ENCODE measurements around the gene IGF2BP2.
"Not testable (repeated sequence)": the region's sequence is repeated elsewhere in the genome, so short reads cannot be mapped to it uniquely, and the experiment has no call there.

The IGF2BP2 gene

GRCh38 chr3:185831990-185832389, 7.1 kb upstream of the IGF2BP2 start:
- no peak for DNase-seq

GRCh38 chr3:185831195-185831594, 6.4 kb upstream of the IGF2BP2 start:
- DNase-seq = no peak

GRCh38 chr3:185830018-185830797, 5.4 kb upstream of the IGF2BP2 start:
- no peak for DNase-seq

DNA sequence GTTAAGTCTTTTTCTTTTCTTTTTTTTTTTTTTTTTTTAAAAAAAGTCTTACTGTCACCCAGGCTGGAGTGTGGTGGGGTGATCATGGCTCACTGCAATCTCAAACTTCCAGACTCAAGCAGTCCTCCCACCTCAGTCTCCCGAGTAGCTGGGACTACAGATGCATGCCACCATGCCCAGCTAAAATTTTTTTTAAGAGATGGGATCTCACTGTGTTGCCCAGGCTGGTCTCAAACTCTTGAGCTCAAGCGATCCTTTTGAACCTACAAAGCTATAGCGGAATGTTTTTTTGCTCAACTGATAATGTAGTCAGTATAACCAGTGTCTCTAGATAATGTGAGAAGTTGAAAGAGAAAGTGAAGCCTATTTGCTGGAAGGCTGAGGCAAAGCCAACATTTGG, 3.9 kb upstream of the IGF2BP2 start:
- DNase-seq = no peak

DNA sequence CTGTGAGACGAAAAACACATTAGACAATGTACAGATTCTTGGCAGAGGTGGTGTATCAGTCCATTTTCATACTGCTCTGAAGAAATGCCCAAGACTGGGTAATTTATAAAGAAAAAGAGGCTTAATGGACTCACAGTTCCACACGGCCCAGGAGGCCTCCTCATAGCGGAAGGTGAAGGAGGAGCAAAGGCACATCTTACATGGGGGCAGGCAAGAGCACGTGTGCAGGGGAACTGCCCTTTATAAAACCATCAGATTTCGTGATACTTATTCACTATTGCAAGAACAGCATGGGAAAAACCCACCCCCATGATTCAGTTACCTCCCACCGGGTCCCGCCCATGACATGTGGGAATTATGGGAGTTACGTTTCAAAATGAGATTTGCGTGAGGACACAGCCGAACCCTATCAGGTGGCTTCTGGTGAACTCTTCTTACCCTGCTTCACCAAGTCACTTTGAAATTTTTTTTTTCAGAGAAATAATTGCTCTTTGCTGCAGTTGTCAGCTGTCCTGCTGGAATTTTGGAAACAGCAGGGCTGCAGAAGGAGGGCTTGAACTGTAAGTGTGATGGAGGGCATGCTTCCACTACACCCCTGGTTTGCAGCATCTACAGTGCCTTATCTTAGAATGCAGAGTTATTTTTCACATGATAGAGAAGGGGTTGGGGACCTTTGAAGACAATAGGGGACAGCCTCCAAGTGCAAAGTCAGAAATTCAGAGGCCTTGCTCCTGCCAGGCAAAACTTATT, 2.9 kb upstream of the IGF2BP2 start:
- no peak for DNase-seq

DNA sequence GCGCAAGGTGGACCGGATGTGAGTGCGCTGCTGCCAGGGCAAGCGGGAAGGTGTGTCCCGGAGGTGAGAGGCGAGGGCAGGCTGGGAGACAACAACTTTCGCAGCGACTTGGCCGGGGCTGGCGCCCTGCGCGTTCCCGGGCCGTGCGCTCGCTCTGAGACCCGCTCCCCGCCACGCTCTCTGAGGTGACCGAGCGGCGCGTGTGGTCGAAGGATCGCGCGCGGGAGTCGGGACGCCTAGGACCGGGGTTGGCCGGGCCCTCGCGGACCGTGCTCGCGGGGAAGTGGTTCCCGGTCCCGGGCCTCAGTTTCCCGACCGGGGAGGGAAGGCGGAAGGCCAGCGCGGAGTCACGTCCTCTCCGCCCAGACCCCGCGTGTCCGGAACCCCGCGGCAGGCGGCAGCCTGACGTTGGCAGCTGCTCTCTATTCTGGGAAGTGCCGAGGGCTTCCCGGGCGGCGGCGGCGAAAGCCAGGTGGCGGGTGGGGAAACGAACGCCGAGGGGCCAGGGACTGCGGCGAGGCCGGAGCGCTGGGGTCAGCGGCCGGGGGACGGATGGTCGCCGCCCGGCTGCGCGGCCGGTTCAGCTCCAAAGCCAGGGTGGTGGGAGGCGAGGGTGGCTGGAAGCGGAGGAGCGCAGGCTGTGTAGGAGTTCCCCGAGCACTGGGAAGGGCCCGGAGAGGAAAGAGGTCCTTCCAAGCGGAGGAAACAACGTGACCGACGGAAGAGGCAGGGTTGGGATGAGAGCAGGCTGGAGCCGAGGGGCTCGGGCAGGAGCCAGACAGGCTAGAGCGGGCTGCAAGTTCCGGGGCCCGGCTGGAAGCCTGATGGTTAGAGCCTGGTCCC, 1.0 kb upstream of the IGF2BP2 start:
- no peak for DNase-seq

DNA sequence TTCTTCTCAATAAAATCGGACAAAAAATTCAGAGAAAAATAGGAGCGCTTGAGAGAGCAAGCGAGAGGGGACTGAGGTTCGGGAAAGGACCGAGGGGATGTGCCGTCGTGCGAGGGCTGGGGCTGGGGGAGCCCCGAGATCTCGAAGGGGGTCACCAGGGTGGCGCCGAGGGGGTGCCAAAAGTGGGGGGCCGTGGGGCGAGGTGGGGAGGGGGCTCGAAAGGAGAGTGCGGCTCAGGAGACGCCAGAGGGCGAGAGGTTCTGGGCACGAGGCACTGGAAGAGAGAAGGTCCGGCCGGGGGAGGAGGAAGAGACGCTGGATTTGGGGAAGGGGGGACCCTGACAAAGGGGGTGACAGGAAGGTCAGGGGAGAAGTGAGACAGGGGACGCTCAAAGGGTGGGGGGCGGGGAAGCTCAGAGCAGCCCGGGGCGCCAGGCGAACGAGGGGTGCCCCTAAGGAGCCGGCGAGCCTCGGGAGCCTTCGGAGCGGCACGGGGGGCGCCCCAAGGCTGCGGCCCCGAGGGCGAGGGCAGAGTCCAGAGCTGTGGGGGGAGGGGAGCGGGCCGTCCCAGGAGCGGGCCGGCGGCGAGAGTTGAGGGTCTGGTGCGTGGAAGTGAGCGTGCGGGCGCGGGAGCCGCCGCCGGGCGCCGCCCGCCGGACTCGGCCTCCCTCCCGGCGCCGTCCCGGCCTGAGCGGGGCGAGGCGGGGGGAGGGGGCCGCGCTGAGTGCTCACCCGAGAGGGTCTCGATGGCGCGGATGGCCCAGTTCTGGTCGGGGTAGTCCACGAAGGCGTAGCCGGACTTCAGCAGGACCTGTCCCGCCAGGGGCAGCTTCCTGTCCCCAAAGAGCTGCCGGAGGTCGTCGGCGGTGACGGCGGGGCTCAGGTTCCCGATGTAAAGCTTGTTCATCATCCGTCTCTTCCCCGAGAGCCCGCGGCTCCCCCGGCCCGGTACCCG, 514 bp downstream of the IGF2BP2 start:
- DNase-seq = no peak

DNA sequence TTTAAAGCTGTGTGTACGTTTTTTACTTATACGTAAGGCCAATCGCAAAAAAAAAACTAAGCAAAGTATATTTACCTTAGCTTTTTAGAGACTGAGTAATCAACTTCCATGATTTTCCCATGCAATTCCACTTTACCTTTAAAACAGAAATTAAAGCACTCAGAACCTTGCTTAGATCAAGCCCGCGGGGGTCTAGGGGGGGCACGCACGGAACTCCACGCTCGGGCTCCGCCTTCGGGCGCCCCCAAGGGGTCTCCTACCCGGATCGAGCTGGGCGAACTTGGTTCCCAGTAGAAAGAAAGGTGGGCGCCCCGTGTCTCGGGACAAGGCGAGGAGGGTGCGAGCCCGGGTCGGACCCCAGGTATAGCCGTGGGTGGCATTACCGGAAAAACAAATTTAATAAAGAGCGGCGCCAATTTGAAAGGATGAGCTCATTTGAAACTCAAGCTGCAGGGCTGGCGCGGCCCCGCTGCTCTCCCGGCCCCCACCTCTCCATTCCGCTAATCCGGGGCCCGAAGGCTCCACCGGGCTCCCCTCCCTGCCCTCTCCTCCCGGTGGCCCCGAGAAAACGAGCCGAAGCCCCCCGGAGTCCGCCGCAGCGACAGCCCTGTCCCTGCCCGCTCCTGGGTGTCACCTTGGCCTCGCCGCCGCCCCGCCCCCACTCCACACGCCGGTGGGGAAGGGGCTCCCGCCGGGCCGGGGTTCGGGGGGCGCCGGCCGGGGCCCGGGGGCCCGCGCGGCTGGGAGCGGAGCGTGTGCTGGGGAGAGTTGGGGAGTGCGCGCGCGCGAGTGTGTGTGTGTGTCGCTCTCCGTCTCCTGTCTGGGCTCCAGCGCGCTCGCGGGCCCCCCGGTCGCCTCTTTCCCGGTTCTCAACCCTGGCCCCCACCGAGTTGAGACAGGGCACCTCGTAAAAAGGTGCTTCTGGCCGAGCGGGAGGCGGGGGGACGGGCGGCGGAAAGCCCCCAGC, 1.5 kb downstream of the IGF2BP2 start:
- DNase-seq = no peak

DNA sequence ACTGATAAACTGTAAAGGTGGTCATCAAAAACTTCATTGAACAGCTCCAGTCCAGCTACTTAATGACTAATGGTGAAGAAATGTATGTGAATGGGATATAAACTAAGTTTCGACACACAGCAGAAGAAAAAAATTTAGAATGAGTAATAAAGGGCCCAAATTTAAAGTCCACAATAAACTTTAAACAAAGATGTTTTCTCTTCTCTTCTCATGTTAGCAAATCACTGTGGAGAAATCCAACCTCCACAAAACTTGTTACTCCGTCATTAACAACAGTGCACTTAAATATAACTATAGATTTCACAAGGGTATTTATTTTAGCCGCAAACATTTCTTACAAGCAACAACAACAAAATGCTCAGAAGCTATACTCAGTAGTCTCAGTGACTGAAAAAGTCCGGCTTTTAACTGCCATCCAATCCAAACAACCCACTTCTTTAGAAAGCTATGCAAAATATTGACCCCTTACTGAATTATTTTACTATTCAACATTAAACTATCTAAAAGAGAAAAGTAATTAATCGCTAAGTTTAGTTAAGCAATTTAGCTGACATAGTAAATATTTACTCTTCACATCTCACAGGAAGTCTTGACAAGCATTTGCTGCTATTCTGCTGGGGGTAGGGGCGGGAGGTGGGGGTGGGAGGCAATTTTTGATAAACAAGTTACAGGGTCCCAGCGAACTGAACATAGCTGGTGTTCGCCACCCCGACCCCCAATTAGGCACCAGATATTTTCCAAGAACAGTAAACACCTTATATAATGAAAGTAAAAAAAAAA, 2.4 kb downstream of the IGF2BP2 start:
- DNase-seq = no peak

GRCh38 chr3:185820973-185821758, 3.7 kb downstream of the IGF2BP2 start:
- DNase-seq = no peak

DNA sequence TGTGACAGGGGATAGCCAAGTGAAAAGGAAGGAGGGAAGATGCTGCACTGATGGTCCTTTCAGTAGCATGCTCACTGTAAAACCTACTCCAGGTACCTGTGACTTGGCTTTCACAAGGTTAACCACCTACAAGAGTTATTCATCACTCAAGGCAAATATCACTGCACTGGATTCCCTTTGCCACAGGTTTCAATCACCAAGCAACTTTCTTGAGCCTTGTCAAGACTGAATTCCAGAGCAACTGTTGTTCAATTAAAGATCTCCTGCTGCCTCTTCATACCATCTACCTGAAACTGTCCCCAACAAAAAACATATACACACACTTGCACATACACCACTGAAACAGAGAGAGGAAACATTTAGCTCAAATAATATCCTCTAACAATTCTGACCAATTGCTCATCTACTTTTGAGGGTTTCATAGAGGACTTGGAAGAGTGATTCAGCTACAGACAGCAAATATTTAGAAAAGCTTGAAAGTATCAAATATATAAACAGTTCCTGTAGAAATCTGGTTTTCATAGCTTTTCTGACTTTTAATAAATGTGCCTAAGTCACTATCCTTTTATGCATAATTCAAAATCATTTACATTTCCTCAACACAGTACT, 6.5 kb downstream of the IGF2BP2 start:
- DNase-seq = no peak

DNA sequence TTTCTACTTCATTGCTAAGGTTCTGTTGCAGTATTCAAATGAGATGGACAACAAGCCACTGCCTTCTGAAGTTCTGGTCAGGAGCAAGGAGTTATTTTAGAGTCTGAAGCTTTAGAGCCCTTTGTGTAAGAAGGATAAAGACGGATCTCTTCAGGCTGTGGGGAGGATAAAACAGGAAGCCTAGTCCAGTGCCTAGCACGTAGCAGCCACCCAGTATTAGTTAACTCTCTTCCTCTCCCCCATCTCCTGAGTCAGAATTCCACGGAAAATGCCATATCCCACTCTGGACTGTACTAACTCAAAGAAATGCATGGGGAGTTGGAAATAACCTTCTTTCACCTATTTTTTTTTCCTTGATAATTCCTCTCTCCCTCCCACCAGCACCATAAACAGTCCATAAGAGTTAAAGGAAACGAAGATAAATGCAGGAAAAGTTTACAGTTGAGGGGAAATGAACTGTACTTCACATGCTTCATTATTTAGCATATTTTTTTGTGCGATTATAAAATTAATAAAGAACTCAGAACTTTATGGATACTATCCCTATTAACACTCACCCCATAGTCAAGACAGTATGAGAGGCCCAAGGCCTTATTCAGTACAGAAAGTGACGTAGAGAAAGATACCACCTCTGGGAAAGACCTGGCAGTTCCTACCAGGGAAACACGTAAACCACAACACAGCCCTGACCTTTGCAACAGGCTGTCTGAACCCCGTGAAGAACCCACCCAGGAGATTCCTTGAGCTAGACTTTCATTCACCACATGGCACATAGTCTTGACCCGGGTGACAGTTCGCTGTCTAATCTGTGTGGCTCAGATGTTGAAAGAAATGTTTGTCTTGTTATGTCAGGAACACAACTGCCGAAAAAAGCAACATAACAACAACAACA, 9.2 kb downstream of the IGF2BP2 start:
- DNase-seq = no peak

- DNase-seq = no peak
These were observed 11.1 kb downstream of the IGF2BP2 start for GRCh38 chr3:185813691-185814215.

- no peak for DNase-seq
These were observed 11.6 kb downstream of the IGF2BP2 start for GRCh38 chr3:185813205-185813604.

DNA sequence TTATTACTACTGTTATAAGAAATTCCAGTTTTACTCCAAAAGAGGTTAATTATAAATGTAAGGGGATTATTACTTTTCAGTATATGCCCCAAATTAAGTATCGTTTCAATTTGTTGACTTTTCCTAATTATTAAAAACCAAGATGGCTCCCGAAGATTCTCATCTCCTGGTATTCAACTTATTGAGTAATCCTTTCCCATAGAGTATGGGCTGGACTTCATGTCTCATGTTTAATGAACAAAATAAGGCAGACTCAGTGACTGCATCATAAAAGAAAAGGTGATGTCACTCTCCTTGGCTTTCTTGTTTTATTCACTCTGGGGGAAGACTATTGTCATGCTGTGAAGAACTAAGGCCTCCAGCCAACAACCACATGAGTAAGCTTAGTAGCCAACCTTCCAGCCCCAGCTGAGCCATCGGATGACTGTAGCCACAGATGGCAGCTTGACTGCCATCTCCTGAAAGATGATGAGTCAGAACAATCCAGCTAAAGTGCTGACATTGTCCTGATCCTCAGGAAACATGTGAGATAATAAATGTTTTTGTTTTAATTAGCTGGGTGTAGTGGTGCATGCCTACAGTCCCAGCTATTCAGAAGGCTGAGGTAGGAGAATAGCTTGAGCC, 17.3 kb downstream of the IGF2BP2 start:
- no peak for DNase-seq

- not testable (repeated sequence) for DNase-seq
These were observed 26.1 kb downstream of the IGF2BP2 start for GRCh38 chr3:185798831-185799110.
